Upper lobe of right lung (tissue), 1 donor: Measurements from ENCODE around the gene PAPOLG. TPM values are rescaled to one million over a fixed set of nuclear protein-coding genes. Genes with fewer than 3 reads are reported as not detected.

ENCODE experiments used
- ATAC-seq: fragments of 200-7000 bp; cut with Tn5 transposase; one replicate; pipeline ENCODE4 v1.9.1; 2020; ENCODE audit warnings: mild to moderate bottlenecking, moderate library complexity
- DNase-seq: peaks from one replicate; pipeline ENCODE4 v3.0.0-alpha.2; 2020
- H3K27ac ChIP-seq: fragments of 200-600 bp; one replicate; pipeline ENCODE4 v1.8.0; 2022
- H3K27me3 ChIP-seq: fragments of 200-600 bp; one replicate; pipeline ENCODE4 v1.8.0; 2022; ENCODE audit warnings: mild to moderate bottlenecking
- H3K36me3 ChIP-seq: fragments of 200-600 bp; one replicate; pipeline ENCODE4 v1.8.0; 2022
- H3K4me1 ChIP-seq: fragments of 200-600 bp; one replicate; pipeline ENCODE4 v1.8.0; 2022
- H3K4me3 ChIP-seq: fragments of 200-600 bp; one replicate; pipeline ENCODE4 v1.8.0; 2022; ENCODE audit warnings: mild to moderate bottlenecking
- H3K9me3 ChIP-seq: fragments of 200-600 bp; one replicate; pipeline ENCODE4 v1.8.0; 2022
- intact Hi-C: fragments of 100-400 bp; cut with DNase I; formaldehyde crosslinking; loops from one replicate; pipeline ENCODE4 v1.11.0; 2022
- total RNA-seq: library from RNA; stranded (reverse); fragmentation: NEBNext Ultra II Directional; extraction: Animal tissue kit (Norgen Biotek cat#: 25700); gene quantifications from one replicate; pipeline ENCODE4 v1.2.1, GENCODE V29; 2021
- TF ChIP-seq, protein P1 (sequence below): fragments of 200-600 bp; IDR thresholded peaks from one replicate; pipeline ENCODE4 v1.8.0; 2022; ENCODE audit warnings: antibody characterized with exemption
- donor health status: DM: no; HTN: yes; CAD: no; lungs with severe emphysema.

PAPOLG gene
- total RNA-seq, 1 donor from 2014 or later = 13.3 TPM

DNA sequence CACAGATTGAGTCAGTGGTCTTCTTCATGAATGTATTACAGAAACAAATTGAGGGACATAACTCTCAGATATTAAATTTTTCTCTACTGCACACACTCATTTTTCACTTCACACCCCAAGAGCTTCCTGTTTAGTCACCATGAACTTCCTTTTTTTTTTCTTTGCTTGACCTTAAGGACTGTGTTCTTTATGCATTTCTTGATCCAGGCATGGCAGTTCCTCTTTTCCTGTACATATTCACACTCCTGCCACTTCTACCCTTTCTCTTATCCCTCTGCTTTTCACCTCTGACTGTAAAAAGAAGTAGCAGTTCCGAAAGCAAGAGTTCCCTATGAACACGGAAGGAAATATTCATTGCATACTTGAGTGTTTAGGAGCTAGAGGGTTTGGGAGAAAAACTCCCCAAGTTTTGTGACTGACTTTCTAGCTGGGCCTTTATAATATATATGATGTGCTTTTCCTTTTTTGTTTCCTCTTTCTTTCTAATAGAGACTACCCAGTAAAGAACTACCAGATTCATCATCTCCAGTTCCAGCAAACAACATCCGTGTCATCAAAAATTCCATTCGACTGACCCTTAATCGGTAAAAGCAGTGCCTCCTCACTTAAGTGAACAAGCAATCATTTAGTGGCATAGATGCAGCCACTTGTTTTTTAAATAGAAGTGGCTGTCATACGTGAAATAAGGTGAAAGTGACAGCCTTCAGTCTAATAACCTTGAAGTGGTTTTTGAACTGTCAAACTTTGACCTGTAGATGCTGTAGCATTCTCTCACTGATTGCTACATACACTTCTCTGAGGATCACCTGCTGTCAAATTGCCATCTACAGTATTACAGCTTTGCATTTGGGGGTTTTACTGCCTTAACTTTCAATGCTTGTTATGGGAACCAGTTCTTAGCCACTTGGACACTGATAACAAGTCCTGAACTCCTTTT, 40.8 kb downstream of the PAPOLG start:
- intact Hi-C loops = no loop called here
- no peaks in the 10 kb centered on the region for H3K4me1 ChIP-seq
- no peak overlapping the region for H3K4me3 ChIP-seq
- peaks cover 84% of the 10 kb centered on the region for H3K36me3 ChIP-seq
- no peaks in the 10 kb centered on the region for H3K9me3 ChIP-seq
- peak; percentile 91 for ATAC-seq
- H3K27me3 ChIP-seq = no peaks in the 10 kb centered on the region
- TF ChIP-seq, protein P1, sequence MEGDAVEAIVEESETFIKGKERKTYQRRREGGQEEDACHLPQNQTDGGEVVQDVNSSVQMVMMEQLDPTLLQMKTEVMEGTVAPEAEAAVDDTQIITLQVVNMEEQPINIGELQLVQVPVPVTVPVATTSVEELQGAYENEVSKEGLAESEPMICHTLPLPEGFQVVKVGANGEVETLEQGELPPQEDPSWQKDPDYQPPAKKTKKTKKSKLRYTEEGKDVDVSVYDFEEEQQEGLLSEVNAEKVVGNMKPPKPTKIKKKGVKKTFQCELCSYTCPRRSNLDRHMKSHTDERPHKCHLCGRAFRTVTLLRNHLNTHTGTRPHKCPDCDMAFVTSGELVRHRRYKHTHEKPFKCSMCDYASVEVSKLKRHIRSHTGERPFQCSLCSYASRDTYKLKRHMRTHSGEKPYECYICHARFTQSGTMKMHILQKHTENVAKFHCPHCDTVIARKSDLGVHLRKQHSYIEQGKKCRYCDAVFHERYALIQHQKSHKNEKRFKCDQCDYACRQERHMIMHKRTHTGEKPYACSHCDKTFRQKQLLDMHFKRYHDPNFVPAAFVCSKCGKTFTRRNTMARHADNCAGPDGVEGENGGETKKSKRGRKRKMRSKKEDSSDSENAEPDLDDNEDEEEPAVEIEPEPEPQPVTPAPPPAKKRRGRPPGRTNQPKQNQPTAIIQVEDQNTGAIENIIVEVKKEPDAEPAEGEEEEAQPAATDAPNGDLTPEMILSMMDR = no peak
- peak overlapping the region; percentile 15 for H3K27ac ChIP-seq
- no peak for DNase-seq

DNA sequence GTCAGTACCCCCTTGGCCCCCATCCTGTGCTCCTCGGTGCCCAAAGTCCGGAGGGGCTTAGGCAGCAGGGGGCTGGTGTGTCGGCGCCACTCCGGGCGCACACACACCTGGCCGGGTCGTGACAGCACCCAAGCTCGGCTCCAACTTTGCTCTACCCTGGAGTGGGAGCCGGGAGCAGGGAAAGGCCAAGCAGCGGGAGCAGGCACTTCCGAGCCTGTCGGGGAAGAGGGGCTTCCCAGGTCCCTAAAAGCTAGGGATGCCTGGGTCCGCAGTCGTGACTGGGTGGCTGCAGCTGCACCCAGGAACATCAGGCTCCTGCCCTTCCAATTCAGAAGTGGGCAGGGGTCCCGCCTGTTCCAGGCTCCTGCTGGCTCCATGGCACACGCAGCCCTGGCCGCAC, 48.4 kb downstream of the PAPOLG start:
- no peaks in the 10 kb centered on the region for H3K27me3 ChIP-seq
- H3K27ac ChIP-seq = no peak overlapping the region
- peaks cover 19% of the 10 kb centered on the region for H3K36me3 ChIP-seq
- H3K4me3 ChIP-seq = no peak overlapping the region
- no peak for ATAC-seq
- H3K9me3 ChIP-seq = no peaks in the 10 kb centered on the region
- TF ChIP-seq, protein P1 = no peak
- no peaks in the 10 kb centered on the region for H3K4me1 ChIP-seq
- intact Hi-C loops = no loop called here
- DNase-seq = no peak

DNA sequence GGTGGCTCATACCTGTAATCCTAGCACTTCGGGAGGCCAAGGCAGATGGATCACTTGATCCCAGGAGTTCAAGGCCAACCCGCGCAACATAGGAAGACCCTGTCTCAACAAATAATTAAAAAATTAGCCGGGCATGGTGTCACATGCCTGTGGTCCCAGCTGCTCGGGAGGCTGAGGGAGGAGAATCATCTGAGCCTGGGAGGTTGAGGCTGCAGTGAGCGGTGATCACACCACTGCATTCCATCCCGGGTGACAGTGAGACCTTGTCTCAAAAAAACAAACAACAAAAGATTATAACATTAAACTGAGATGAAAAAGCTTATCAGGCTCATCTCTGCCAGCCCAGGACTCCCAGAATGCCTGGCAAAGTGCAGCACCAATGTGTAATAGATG, 50.5 kb downstream of the PAPOLG start:
- H3K4me1 ChIP-seq = no peaks in the 10 kb centered on the region
- no peak overlapping the region for H3K4me3 ChIP-seq
- no peak overlapping the region for H3K27ac ChIP-seq
- no peaks in the 10 kb centered on the region for H3K9me3 ChIP-seq
- ATAC-seq = no peak
- intact Hi-C loops = no loop called here
- no peak for DNase-seq
- no peaks in the 10 kb centered on the region for H3K27me3 ChIP-seq
- H3K36me3 ChIP-seq = peaks cover 4% of the 10 kb centered on the region
- TF ChIP-seq, protein P1 = no peak

DNA sequence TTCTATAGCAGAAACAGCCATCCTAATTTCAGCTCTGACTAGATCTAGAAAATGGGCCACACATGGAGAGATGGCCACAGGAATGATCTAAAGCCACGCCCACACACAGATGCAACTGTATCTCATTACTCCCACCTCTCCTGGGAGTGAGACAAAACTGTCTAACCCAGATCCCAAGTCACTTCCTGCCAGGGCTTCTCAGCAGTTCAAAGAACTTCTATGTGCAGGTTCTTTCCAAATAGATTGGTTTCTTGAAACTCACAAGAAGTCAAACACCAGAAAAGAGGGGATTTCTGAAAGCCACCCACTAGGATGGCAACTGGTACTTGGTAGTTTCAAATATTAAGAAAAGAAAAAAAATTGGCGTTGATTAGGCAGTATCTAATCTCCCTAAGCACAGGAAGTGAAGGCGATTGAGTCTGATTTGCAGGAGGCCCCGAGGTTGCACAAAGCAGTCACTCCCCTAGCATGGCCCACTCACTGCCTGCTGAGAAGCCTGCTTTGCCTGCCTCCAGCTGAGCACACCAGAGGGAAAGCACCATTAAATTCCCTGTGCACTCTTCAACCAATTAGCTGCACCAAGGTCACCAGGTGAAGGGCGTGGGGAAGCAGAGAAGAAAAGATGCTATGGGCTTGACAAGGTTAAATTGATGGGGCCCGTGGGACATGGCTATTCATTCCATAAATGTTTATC, 51.1 kb downstream of the PAPOLG start:
- intact Hi-C loops = no loop called here
- TF ChIP-seq, protein P1 = no peak
- Histone ChIP-seq H3K27me3 (no peaks in the 10 kb centered on the region), H3K9me3 (no peaks in the 10 kb centered on the region), H3K27ac (no peak overlapping the region), H3K36me3 (peaks cover 2% of the 10 kb centered on the region), H3K4me1 (no peaks in the 10 kb centered on the region), H3K4me3 (no peak overlapping the region)
- ATAC-seq (peak; percentile 36), DNase-seq (no peak)

DNA sequence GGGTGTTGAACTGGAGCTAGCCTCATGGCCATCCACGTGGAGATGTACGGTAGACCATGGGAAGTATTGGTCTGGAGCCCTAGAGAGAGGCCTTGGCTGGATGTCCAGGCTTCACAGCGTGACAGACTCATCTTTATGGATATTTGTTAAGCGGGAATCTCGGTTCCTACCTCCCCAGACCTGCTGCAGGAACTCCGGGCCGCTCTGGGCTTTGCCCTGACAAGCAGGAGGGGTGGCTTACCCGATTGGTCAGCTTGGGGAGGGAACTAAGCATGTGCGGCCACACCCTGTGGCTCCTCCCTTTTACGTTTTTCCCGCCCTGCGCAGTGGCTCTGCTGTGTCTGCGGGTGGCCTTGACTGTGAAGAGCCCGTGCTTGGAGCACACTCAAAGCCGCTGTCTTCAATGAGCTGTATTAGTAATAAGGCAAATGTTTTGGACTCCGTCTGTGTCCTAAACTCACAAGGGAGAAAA, 52.3 kb downstream of the PAPOLG start:
- Histone ChIP-seq H3K36me3 (no peaks in the 10 kb centered on the region), H3K27ac (no peak overlapping the region), H3K9me3 (no peaks in the 10 kb centered on the region), H3K4me3 (no peak overlapping the region), H3K27me3 (no peaks in the 10 kb centered on the region), H3K4me1 (no peaks in the 10 kb centered on the region)
- DNase-seq (no peak), ATAC-seq (no peak)
- TF ChIP-seq, protein P1 = no peak
- intact Hi-C loops = no loop called here
